Esophagus muscularis mucosa (tissue), 3 donors: Measurements from ENCODE around the gene ANKRD33.

Experiments
- POLR2A ChIP-seq: fragments of 450-650 bp; IDR thresholded peaks from one replicate; pipeline ENCODE4 v1.6.1; 2017; ENCODE audit warnings: antibody characterized with exemption, moderate library complexity, mild to moderate bottlenecking, low read depth
- TF ChIP-seq, protein P1 (sequence below), 3 experiments: fragments of 200-600 bp in 2 of 3; fragments of 450-650 bp in 1 of 3; sonication (generic) in 2 of 3; IDR thresholded peaks; one replicate each; pipeline ENCODE4 v1.5.1; 2017 to 2019; ENCODE audit warnings: antibody characterized with exemption in 3 of 3, mild to moderate bottlenecking in 2 of 3, moderate library complexity in 1 of 3

DNA sequence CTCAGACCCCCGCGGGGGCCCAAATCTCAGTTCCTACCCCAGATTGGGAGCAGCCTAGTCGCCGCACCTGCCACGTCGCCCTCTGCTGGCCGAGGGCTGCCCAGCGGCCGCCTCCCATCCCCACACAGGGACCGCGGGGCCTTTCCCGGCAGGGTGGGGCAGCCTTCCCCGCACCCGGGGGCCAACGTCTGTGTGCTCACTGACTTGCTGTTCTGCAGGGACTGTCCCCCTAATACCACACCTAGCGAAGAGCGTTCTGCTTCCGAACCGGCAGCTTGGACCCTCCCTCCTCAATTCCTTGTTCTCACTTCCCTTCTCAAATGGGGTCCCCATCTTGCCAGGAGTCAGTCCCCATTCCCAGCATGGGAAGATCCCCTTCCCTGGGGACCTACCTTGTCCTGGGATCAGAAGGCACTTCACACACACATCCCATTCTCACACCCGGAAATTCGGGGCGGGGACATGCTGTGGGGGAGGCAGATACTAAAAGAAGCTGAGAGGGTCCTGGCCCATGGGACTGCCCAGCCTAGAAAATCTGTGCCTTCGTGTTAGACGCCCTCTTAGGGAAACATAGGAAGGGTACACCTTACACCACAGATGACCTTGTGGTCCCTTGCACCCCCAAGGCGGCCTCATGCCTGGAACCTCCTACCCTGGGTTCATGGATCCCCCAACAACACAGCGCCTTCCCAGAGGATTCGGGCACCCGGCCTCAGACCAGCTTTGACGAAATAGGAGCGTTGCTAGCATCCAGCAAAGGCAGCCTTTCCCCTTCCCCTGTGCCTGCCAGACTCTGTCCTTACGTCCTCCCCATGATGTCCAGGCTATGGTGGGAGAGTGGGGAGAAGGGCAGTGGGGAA is 35.8 kb downstream of the ANKRD33 start:
- TF ChIP-seq, protein P1, sequence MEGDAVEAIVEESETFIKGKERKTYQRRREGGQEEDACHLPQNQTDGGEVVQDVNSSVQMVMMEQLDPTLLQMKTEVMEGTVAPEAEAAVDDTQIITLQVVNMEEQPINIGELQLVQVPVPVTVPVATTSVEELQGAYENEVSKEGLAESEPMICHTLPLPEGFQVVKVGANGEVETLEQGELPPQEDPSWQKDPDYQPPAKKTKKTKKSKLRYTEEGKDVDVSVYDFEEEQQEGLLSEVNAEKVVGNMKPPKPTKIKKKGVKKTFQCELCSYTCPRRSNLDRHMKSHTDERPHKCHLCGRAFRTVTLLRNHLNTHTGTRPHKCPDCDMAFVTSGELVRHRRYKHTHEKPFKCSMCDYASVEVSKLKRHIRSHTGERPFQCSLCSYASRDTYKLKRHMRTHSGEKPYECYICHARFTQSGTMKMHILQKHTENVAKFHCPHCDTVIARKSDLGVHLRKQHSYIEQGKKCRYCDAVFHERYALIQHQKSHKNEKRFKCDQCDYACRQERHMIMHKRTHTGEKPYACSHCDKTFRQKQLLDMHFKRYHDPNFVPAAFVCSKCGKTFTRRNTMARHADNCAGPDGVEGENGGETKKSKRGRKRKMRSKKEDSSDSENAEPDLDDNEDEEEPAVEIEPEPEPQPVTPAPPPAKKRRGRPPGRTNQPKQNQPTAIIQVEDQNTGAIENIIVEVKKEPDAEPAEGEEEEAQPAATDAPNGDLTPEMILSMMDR (IDR thresholded peaks at IDR 0.05): peak; percentile 69 to 95 (median 73)
- TF ChIP-seq POLR2A: no peak
